ENCODE measurements around the gene BOK. TPM values are rescaled to one million over a fixed set of nuclear protein-coding genes. Genes with fewer than 3 reads are reported as not detected.

BOK gene
- total RNA-seq, 1 donor from 2014 or later: 0.07 TPM

DNA sequence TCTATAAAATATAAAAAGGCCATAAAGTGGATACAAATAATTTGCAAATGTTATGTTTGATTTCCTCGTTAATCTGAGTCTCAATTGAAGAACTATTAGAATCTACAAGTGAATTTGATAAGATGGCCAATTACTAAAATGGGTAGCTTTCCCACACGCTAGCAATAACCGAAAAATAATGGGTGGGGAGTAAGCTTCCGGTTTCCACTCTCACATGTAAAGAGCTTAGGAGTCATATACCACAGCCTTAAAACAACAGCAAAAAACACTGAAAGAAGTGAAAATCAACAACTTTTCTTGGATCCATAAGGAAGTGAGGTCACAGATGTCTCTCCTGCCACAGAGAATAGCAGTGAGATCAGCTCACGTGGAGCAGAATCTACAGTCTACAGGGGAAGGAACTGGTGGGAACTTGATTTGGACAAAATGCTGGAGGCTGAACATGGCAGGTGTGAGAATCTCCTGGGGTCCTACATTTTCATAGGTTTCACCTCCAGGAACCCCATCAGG lies 59.8 kb downstream of the BOK start:
- intact Hi-C loops (cut with micrococcal nuclease): loop anchor here (1.0 to 5.0 kb wide), 2 partner anchors 8 to 346 kb away; no protein-coding TSS in a partner anchor

GRCh38 chr2:241618829-241619228 lies 60.3 kb downstream of the BOK start:
- intact Hi-C loops (cut with micrococcal nuclease): loop anchor here (1.0 to 5.0 kb wide), 2 partner anchors 9 to 347 kb away; no protein-coding TSS in a partner anchor

DNA sequence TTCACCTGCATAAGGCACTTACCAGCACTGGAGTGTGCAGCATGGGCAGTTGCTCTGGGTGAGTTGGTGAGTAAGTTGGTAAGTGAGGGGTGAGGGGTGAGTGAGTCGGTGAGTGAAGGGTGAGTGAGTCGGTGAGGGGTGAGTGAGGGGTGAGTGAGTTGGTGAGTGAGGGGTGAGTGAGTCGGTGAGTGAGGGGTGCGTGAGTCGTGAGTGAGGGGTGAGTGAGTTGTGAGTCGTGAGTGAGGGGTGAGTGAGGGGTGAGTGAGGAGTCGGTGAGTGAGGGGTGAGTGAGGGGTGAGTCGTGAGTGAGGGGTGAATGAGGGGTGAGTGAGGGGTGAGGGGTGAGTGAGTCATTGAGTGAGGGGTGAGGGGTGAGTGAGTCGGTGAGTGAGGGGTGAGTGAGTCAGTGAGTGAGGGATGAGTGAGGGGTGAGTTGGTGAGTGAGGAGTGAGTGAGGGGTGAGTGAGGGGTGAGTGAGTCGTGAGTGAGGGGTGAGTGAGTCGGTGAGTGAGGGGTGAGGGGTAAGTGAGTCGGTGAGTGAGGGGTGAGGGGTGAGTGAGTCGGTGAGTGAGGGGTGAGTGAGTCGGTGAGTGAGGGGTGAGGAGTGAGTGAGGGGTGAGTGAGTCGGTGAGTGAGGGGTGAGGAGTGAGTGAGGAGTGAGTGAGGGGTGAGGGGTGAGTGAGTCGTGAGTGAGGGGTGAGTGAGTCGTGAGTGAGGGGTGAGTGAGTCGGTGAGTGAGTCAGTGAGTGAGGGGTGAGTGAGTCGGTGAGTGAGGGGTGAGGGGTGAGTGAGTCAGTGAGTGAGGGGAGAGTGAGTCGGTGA lies 61.3 kb downstream of the BOK start:
- intact Hi-C loops (cut with micrococcal nuclease): loop anchor here (5.0 kb wide), 1 partner anchor 348 kb away; no protein-coding TSS in a partner anchor

- intact Hi-C loops (cut with micrococcal nuclease): no loop called here
Measured at GRCh38 chr2:241620419-241620769, 61.8 kb downstream of the BOK start.

Other genes with a start within 250 kb of the BOK start
- 226 and 240 TPM in 2 replicates for gene HDLBP, start 243.1 kb upstream of the BOK start, total RNA-seq
- gene SEPTIN2, start 242.8 kb upstream of the BOK start, total RNA-seq: 217 and 223 TPM in 2 replicates
- gene FARP2, start 202.5 kb upstream of the BOK start, total RNA-seq: 20.5 and 21.5 TPM in 2 replicates
- gene STK25, start 50.2 kb upstream of the BOK start, total RNA-seq: 122 and 123 TPM in 2 replicates
- gene THAP4, start 78.4 kb downstream of the BOK start, total RNA-seq: 34.2 and 34.6 TPM in 2 replicates
- gene ATG4B, start 78.9 kb downstream of the BOK start, total RNA-seq: 94.9 and 99.0 TPM in 2 replicates
- 60.2 and 65.9 TPM in 2 replicates for gene DTYMK, start 128.1 kb downstream of the BOK start, total RNA-seq
- gene ING5, start 143.3 kb downstream of the BOK start, total RNA-seq: 25.3 and 29.2 TPM in 2 replicates
- 17.9 and 20.9 TPM in 2 replicates for gene D2HGDH, start 175.9 kb downstream of the BOK start, total RNA-seq
- not detected in 2 replicates for gene GAL3ST2, start 218.1 kb downstream of the BOK start, total RNA-seq

Data from T-helper 1 cell treated with Interleukin-12 subunit alpha and Interleukin-12 subunit beta and Interleukin-4 antibody, amounts not matched to agents 30 ng/mL and 1 ng/mL, for 36 hours (primary cell).